Thyroid gland (tissue), 4 donors: Measurements from ENCODE around the gene TBRG4.

Experiments used
- POLR2A ChIP-seq, 2 donors: fragments of 450-650 bp; IDR thresholded peaks; one replicate each; pipeline ENCODE4 v1.6.1; 2017; ENCODE audit warnings: antibody characterized with exemption in 2 of 2, mild to moderate bottlenecking in 2 of 2, moderate library complexity in 1 of 2
- TF ChIP-seq, protein P1 (sequence below), 6 experiments: fragments of 200-600 bp in 3 of 6; fragments of 450-650 bp in 3 of 6; sonication (generic) in 3 of 6; IDR thresholded peaks; one replicate each; pipeline ENCODE4 v1.5.1; 2016 to 2019; ENCODE audit warnings: antibody characterized with exemption in 6 of 6, mild to moderate bottlenecking in 2 of 6, inconsistent platforms in 1 of 6, moderate library complexity in 1 of 6

DNA sequence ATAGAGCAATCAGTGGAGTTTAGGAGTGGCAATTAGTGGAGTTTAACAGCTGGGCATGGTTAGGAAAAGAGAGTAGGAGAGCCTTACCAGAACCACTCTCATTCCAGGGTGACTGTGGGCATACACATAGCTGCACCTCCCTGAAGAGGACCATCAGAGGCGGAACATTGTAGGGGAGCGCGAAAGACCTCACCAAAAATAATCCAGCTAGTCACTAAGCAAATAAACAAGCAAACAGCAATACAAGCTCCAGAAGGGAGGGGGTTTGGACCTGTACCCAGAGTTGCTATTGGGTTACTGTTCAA lies 18.6 kb downstream of the TBRG4 start:
- TF ChIP-seq, protein P1, sequence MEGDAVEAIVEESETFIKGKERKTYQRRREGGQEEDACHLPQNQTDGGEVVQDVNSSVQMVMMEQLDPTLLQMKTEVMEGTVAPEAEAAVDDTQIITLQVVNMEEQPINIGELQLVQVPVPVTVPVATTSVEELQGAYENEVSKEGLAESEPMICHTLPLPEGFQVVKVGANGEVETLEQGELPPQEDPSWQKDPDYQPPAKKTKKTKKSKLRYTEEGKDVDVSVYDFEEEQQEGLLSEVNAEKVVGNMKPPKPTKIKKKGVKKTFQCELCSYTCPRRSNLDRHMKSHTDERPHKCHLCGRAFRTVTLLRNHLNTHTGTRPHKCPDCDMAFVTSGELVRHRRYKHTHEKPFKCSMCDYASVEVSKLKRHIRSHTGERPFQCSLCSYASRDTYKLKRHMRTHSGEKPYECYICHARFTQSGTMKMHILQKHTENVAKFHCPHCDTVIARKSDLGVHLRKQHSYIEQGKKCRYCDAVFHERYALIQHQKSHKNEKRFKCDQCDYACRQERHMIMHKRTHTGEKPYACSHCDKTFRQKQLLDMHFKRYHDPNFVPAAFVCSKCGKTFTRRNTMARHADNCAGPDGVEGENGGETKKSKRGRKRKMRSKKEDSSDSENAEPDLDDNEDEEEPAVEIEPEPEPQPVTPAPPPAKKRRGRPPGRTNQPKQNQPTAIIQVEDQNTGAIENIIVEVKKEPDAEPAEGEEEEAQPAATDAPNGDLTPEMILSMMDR (IDR thresholded peaks at IDR 0.05): no peak
- no peak for TF ChIP-seq POLR2A (IDR thresholded peaks at IDR 0.05)
